PC-9 (cell line): ENCODE measurements around the gene ASB6.

Experiments used
- EZH2 ChIP-seq: fragments of 200-600 bp; sonication (generic); IDR thresholded peaks from 2 replicates; pipeline ENCODE4 v1.8.0; 2017; ENCODE audit warnings: antibody characterized with exemption, low read depth
- TF ChIP-seq, protein P1 (sequence below): fragments of 200-600 bp; sonication (generic); conservative IDR thresholded peaks from 2 replicates; pipeline ENCODE4 v1.6.1; 2017; ENCODE audit warnings: mixed run types, antibody characterized with exemption, mild to moderate bottlenecking, moderate library complexity

- TF ChIP-seq, protein P1, sequence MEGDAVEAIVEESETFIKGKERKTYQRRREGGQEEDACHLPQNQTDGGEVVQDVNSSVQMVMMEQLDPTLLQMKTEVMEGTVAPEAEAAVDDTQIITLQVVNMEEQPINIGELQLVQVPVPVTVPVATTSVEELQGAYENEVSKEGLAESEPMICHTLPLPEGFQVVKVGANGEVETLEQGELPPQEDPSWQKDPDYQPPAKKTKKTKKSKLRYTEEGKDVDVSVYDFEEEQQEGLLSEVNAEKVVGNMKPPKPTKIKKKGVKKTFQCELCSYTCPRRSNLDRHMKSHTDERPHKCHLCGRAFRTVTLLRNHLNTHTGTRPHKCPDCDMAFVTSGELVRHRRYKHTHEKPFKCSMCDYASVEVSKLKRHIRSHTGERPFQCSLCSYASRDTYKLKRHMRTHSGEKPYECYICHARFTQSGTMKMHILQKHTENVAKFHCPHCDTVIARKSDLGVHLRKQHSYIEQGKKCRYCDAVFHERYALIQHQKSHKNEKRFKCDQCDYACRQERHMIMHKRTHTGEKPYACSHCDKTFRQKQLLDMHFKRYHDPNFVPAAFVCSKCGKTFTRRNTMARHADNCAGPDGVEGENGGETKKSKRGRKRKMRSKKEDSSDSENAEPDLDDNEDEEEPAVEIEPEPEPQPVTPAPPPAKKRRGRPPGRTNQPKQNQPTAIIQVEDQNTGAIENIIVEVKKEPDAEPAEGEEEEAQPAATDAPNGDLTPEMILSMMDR, result no peak
- TF ChIP-seq EZH2, result no peak
These were observed 50.0 kb downstream of the ASB6 start for GRCh38 chr9:129591916-129592315.
